Myocyte (in vitro differentiated cells): ENCODE data around the gene SNORC. TPM values are rescaled to one million over a fixed set of nuclear protein-coding genes. Genes with fewer than 3 reads are reported as not detected.

ENCODE experiments used
- DNase-seq: peaks from one replicate; pipeline ENCODE4 v3.0.0-alpha.2; 2012; ENCODE audit warnings: low read depth
- total RNA-seq: library from RNA; depleted of rRNA; stranded (reverse); fragments of >200 nt; gene quantifications from 2 replicates; pipeline ENCODE4 v1.2.3, GENCODE V29; 2014

SNORC gene
- total RNA-seq, 1 donor from 2014 or later, result 2.6 TPM

DNA sequence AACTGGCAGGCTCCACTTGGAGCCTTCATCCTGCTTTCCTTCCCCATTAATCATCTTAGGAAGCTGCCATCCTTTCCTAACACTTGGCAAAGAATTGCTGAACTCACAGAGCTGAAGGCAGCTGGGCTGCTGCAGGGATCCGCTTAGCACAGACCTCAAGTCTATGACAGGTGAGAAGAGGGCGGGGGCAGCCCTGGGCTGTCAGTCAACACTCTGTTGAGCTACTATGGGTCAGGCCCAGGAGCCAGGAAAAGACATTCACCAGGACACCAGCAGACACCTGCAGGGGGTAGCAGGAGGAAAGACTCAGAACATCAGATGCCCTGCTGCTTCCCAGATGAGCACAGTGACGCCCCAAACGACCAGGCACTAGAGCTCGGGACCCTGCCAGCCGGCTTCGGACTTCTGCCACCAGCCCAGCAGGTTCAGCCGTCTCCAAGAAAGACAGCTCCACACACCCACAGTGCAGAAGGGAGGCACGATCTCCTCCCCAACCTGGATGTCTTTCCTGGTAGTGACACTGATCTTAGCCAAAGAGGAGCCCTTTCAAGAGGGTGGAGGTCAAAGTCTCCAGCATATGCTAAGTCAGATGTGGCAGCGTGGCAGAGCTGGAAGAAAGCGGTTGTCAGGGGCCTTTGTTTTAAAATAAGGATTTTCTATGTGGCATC, 55.2 kb downstream of the SNORC start:
- peak; percentile 71 for DNase-seq

GRCh38 chr2:232925821-232926156, 55.7 kb downstream of the SNORC start:
- DNase-seq, result no peak

DNA sequence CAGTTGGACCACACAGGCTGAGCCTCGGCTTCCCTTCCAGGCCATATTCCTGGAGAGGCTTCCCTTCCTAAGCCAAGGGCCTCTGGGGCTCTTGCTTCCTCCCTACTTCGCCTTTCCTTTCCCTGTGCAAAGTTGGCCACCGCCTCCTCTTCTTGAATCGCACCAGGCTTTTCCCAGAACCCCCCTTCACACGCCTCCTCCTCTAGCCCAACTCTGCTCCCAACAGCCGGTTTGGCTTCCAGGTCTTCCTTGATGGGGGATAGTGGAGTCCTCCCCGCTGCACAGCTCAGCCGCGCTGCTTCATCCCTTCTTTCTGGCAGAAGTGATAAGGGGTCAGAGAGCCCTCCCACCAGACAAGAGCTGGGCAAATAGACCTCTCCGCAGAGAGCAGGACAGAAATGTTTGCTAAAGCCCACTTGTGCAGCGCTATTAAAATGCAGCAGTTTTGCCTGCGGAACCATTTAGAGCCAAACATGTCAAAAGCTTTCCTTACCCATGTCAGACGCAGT, 56.4 kb downstream of the SNORC start:
- DNase-seq, result no peak

DNA sequence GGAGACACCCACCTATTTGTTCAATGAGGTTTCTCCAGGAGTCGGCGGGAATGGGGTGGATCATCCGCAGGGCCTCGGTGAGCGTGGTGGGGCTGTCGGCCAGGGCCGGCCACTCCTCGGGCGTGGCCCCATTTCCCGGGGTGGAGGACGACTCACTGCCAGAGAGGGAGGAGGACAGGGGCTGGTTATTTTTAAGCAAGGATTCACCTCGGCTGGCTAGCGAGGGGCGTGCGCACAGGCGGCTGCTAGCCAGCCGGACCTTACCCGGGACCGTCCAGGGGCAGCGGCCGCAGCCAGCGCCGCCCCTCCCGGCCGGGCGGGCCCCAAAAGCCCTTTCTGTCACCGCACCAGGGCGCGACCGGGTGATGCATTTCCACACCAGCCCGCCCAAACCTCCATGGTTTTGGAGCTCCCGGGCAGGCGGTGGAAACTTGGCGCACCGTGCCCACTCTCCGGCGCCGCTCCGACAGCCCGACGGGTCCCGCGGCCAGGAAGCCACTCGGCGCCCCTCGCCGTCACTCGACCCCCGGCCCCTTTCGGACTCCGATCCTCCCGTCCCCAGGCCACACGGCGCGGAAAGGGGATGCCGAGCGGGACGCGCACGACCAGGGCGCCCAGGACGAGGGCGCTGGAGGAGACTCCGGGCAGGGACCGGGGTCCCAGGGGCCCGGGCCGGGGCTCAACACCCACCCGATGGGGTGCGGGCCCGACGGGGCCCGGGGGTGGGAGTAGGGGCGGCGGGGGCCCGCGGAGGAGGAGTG, 57.1 kb downstream of the SNORC start:
- peak; percentile 7 for DNase-seq

DNA sequence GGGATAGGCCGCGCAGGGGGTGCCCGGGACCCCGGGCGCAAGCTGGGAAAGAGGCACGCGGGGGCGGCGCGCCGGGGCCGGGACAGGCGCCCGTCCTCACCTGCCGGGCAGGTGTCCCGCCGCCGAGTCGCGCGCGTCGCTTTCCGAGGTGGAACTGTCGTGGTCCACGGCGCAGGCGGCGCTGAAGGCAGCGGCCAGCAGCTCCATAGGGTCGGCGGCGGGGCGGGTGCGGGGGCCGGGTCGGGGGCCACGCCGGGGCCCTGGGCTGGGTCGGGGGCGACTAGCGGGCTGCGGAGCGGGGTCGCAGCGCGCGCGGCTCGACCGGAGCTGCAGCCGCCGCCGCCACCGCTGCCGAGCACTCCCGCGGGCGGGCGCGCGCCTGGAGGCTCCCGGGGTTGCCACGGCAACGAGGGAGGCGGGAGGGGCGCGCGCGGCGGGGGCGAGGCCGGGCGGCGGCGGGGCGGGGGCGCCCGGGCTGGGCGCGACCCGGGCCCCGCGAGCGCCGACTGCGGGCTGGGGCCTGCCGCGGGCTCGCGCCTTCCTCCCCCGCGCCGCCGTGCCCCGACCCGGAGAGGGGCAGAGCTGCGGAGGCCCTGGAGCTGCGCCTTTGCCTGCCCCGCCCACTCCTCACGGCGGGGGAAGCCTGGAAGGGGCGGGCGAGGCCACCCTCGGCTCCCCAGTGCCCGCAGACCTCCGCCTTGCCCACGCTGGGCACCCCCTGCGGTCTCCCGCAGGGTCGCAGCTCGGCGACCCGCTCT, 57.9 kb downstream of the SNORC start:
- no peak for DNase-seq

Other genes starting within 250 kb of the SNORC start
- 0.29 TPM in 1 of 2 replicates, not detected in the other for gene EFHD1, start 236.7 kb upstream of the SNORC start, total RNA-seq
- gene GIGYF2, start 172.9 kb upstream of the SNORC start, total RNA-seq, result 63.3 and 67.8 TPM in 2 replicates
- gene KCNJ13, start 93.7 kb upstream of the SNORC start, total RNA-seq, result not detected in 2 replicates
- gene NGEF, start 143.0 kb downstream of the SNORC start, total RNA-seq, result 0.19 TPM in 1 of 2 replicates, not detected in the other
- gene NEU2, start 162.4 kb downstream of the SNORC start, total RNA-seq, result not detected in 2 replicates
- gene INPP5D, start 190.1 kb downstream of the SNORC start, total RNA-seq, result 1.1 and 2.5 TPM in 2 replicates